Erythroblast (primary cell): Measurements from ENCODE around the gene SPACDR.

Source experiments
- GATA1 ChIP-seq: IDR thresholded peaks from 2 replicates; pipeline ENCODE4 v1.6.1; 2011; ENCODE audit warnings: low read depth, mild to moderate bottlenecking, control low read depth, low read length, moderate library complexity
- POLR2A ChIP-seq: IDR thresholded peaks from 2 replicates; pipeline ENCODE4 v1.6.1; 2011; ENCODE audit warnings: mild to moderate bottlenecking, low read length

DNA sequence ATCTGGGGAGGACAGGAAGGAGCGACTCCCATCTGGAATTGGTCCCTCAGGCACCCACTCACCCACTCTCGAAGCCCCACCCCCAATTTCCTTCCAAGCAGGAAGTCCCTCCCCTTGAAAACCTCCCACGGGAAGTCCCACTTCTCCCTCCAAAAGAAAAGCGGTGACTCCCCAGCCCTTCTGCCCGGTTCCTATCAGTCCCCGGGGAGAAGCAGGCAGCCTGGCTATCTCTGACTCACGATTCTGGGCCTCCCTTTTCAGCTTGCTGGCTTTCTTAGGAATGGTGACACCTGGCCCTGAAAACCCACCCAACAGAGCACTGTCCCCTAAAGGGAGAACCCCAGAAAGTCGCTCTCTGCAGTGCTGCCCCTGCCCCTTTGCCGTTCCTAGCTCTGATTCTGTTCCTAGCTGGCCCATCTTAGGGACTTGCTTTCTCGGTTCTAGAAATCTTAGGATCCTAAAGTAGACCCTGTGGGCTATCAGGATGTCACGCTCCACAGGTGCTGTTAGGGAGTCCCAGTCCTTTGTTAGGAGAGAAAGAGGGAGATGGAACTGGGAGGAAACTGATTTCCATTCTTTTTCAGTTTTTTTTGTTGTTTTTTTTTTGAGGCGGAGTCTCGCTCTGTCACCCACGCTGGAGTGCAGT is 8.9 kb upstream of the SPACDR start:
- no peak for TF ChIP-seq POLR2A
- TF ChIP-seq GATA1: no peak
